ENCODE measurements around the gene SUV39H1. TPM values are rescaled to one million over a fixed set of nuclear protein-coding genes. Genes with fewer than 3 reads are reported as not detected.

Gene SUV39H1
- total RNA-seq, 6 donors from 2014 or later = 1.2 to 7.3 (median 6.0) TPM

DNA sequence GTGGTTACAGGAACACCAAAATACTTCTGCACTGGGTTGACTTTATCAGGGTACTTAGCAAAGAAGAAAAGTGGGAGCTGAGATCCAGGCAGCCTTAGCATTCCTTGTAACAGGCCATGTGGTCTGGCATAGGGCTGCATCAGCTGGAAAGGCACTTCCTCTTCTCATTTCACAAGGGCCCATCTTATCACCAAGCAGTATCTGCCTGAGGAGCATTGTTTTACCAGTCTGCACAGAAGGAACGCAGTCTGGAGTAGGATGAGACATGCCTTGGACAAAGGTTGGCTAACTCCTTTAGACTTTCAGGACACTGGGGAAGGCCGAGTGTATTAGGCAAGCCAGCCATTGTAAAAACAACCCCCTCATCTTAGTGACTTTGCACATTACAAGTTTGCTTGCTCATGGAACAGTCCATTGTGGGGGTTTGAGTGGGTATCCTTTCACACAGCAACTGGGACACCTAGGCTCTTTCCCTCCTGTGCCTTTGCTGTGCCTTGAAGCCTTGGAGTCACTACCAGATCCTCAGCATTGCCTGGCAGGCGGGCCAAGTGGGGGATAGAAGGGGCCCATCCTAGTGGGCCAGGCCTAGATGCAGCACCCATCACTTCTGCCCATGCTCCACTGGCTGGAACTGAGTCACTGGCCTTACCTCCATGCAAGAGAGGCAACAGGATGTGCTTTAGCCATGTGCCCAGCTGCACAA, 4.6 kb downstream of the SUV39H1 start:
- H3K36me3 ChIP-seq = peaks cover 0 to 8% (median 2%) of the 10 kb centered on the region in 4 donors
- H3K4me3 ChIP-seq = no peak overlapping the region
- no peak for TF ChIP-seq EP300 (IDR thresholded peaks at IDR 0.05)
- no peak for TF ChIP-seq POLR2A (IDR thresholded peaks at IDR 0.05)
- no peak for TF ChIP-seq POLR2AphosphoS5 (IDR thresholded peaks at IDR 0.05)
- TF ChIP-seq, protein P1, sequence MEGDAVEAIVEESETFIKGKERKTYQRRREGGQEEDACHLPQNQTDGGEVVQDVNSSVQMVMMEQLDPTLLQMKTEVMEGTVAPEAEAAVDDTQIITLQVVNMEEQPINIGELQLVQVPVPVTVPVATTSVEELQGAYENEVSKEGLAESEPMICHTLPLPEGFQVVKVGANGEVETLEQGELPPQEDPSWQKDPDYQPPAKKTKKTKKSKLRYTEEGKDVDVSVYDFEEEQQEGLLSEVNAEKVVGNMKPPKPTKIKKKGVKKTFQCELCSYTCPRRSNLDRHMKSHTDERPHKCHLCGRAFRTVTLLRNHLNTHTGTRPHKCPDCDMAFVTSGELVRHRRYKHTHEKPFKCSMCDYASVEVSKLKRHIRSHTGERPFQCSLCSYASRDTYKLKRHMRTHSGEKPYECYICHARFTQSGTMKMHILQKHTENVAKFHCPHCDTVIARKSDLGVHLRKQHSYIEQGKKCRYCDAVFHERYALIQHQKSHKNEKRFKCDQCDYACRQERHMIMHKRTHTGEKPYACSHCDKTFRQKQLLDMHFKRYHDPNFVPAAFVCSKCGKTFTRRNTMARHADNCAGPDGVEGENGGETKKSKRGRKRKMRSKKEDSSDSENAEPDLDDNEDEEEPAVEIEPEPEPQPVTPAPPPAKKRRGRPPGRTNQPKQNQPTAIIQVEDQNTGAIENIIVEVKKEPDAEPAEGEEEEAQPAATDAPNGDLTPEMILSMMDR (IDR thresholded peaks at IDR 0.05) = no peak
- DNase-seq = no peak
- no peaks in the 10 kb centered on the region for H3K27me3 ChIP-seq
- no peak for ATAC-seq (ENCODE audit: low FRiP score in 2 of 2)
- H3K27ac ChIP-seq = no peak overlapping the region
- 67 to 100% methylated on average over 1 to 3 of the region's 3 CpGs for WGBS, 2 donors
- no peaks in the 10 kb centered on the region for H3K9me3 ChIP-seq
- H3K4me1 ChIP-seq = peaks cover 0 to 5% (median 2%) of the 10 kb centered on the region in 4 donors

DNA sequence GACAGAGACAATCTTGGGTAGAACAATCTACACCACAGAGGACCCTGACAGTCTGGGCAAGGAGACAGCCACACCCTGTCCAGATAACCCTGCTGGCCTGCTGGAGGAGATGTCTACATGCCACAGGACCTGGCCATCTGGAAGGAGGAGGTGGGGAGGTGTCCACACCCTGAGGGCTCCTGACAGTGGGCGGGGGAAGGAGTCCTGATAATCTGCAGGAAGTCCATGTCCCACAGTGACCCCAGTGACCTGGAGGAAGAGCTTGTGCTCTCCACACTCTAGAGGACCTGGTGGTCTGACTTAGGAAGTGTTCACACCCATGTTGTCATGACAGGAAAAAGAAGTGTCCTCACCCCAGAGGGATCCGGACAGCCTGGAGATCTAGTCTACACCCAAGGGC, 5.5 kb downstream of the SUV39H1 start:
- TF ChIP-seq EP300 (IDR thresholded peaks at IDR 0.05) (no peak), POLR2AphosphoS5 (IDR thresholded peaks at IDR 0.05) (no peak)
- 55 to 100% methylated on average over 1 to 2 of the region's 2 CpGs for WGBS, 2 donors
- H3K9me3 ChIP-seq = no peaks in the 10 kb centered on the region
- H3K27ac ChIP-seq = no peak overlapping the region
- peaks cover 0 to 5% (median 2%) of the 10 kb centered on the region in 4 donors for H3K4me1 ChIP-seq
- no peak overlapping the region for H3K4me3 ChIP-seq
- no peak for DNase-seq
- no peak for ATAC-seq (ENCODE audit: low FRiP score in 2 of 2)
- peaks cover 0 to 8% (median 4%) of the 10 kb centered on the region in 4 donors for H3K36me3 ChIP-seq
- H3K27me3 ChIP-seq = no peaks in the 10 kb centered on the region

DNA sequence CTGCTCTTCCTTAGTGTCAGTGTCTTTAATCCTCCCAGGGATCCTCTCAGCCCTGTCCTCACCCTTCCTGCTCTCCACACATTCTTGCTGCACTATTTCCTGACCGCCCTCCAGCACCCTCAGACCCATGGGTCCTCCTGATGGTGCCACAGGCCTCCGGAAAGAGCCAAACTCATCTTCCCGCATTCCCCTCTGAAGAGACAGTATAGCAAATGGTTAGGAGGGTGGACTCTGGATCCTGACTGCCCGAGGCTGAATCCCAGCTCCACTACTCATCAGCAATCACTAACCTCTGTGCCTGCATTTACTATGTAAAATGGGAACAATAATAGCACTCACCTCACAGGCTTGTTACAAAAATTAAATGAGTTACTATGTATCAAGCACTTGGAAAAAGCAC, 6.2 kb downstream of the SUV39H1 start:
- DNase-seq (no peak), ATAC-seq (ENCODE audit: low FRiP score in 2 of 2) (no peak)
- WGBS, 2 donors = 76 to 87% methylated on average over 3 to 4 of the region's 4 CpGs

GRCh38 chrX:48703228-48703627, 6.7 kb downstream of the SUV39H1 start:
- ATAC-seq (ENCODE audit: low FRiP score in 2 of 2) (no peak), DNase-seq (no peak)
- Histone ChIP-seq H3K27me3 (no peaks in the 10 kb centered on the region), H3K9me3 (no peaks in the 10 kb centered on the region), H3K36me3 (peaks cover 0 to 15% (median 4%) of the 10 kb centered on the region in 4 donors), H3K27ac (no peak overlapping the region), H3K4me3 (no peak overlapping the region), H3K4me1 (no peaks in the 10 kb centered on the region)
- TF ChIP-seq, protein P1 (IDR thresholded peaks at IDR 0.05) = no peak
- WGBS, 2 donors = 78 to 81% methylated on average over 7 of the region's 7 CpGs

More for the DNA sequence above, 6.2 kb downstream of the SUV39H1 start:
- Histone ChIP-seq H3K4me3 (no peak overlapping the region), H3K27ac (no peak overlapping the region), H3K27me3 (no peaks in the 10 kb centered on the region), H3K9me3 (no peaks in the 10 kb centered on the region), H3K4me1 (no peaks in the 10 kb centered on the region), H3K36me3 (peaks cover 0 to 12% (median 4%) of the 10 kb centered on the region in 4 donors)
- TF ChIP-seq POLR2A (IDR thresholded peaks at IDR 0.05) (no peak), EP300 (IDR thresholded peaks at IDR 0.05) (no peak), POLR2AphosphoS5 (IDR thresholded peaks at IDR 0.05) (no peak)
- TF ChIP-seq, protein P1 (IDR thresholded peaks at IDR 0.05) = no peak

GRCh38 chrX:48703642-48704481, 7.3 kb downstream of the SUV39H1 start:
- Histone ChIP-seq H3K27me3 (no peaks in the 10 kb centered on the region), H3K4me3 (no peak overlapping the region), H3K36me3 (peaks cover 0 to 15% (median 4%) of the 10 kb centered on the region in 4 donors), H3K9me3 (no peaks in the 10 kb centered on the region), H3K27ac (no peak overlapping the region), H3K4me1 (no peaks in the 10 kb centered on the region)
- WGBS, 2 donors = 62 to 70% methylated on average over 4 of the region's 4 CpGs
- TF ChIP-seq POLR2A (IDR thresholded peaks at IDR 0.05) (no peak), EP300 (IDR thresholded peaks at IDR 0.05) (no peak)
- TF ChIP-seq, protein P1 (IDR thresholded peaks at IDR 0.05) = no peak
- ATAC-seq (ENCODE audit: low FRiP score in 2 of 2) = no peak
- no peak for DNase-seq

Measured in upper lobe of left lung (tissue), 6 donors.